SKM-1 (cell line): Measurements from ENCODE around the gene WWC2.

ENCODE experiments used
- DNase-seq: peaks from one replicate; lab custom pipeline; 2025; ENCODE audit not compliant: unreplicated experiment; lab: John Stamatoyannopoulos, UW

Gene WWC2

DNA sequence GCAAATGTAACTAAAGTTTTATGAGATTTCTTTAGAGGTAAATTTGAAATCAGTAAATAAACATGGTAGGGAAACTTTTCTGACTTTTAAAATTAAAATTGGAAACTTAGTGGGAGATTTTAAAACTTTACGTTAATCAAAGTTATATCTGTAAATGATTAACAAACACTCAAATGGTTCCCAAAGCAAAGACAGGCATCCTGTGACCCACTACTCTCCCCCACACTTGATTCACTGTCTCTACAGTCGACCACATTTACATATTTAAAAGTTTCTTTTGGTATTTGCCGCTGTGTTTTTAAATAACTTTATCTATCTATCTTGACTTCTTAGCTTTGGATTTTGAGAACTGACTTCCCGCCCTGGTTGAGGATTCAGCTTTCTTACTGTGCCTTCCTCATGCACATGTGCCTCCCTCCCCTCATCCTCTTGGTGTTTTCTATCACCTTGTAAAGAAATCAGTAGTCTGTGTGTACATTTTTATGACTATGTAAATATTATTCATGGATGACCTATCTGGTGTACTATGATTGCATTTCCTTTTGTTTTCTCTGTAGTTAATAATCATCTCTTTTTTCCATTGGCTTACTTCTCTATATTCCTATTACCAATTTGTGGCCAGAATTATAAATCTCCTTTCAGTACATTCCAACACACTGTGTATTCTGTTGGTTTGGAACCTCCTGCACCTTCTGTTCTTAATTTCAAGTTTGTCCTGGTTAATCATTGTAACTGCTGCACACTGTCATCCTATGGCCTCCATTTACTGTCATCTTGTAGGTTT is 72.6 kb downstream of the WWC2 start:
- DNase-seq = no peak

- DNase-seq = no peak
Observed at GRCh38 chr4:183172881-183173280, 73.8 kb downstream of the WWC2 start.

DNA sequence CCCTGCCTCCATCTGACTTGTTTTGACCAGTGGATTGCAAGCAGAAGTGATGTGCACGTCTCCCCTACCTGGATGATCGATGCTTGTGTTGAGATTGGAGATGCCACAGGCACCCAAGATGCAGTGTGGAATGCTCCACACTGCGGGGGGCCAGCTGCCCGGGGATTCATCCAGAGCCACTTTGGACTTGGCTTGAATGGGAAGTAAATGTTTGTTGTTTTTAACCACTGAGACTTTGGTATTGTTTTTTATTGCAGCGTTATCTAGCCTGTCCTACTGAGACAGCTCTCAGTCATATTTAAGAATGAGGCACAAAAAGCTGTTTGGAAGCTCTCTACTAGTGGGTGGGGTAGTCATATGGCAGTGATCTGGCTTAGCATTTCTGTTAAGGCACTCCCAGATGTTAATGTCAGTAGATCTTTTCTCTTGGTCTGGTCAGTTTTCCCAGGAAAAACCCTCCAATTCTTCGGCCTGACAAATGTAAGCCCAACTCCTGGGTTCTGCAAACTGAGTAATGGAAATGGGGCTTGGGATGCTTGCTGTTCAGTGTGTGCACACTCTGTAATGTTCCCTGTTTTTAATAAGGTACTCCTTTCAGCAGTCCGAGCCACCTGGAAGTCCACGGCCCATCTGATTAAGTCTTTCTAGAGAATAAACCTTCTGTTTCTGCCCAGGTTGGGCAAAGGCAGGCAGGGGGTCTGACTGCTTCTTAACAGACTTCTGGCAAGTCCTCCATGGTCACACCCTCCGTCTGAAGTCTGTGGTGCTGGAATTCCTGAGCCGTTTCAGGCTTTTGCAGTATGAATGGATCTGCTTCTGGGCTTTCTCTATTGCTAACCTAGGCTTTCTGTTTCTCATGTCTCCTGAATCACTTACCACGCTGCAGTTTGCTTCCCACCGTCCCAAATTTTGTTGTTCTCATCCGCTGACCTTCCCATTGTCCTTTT is 74.8 kb downstream of the WWC2 start:
- no peak for DNase-seq

GRCh38 chr4:183175631-183176232 is 76.7 kb downstream of the WWC2 start:
- no peak for DNase-seq

GRCh38 chr4:183177001-183177400 is 77.9 kb downstream of the WWC2 start:
- DNase-seq = no peak

DNA sequence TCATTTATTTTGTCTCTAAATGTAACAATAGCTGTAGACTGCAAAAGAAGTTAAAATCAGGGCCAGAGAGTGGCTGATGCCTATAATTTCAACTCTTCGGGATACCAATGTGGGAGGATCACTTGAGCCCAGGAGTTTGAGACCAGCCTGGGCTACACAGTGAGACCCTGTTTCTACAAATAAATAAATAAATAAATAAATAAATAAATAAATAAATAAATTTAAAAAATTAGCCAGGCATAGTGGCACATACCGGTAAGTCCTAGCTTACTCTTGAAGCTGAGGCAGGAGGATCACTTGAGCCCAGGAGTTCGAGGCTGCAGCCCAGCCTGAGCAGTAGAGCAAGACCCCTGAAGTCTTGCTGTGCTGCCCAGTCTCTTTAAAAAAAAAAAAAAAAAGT is 79.1 kb downstream of the WWC2 start:
- DNase-seq = no peak

GRCh38 chr4:183180096-183180495 is 81.0 kb downstream of the WWC2 start:
- DNase-seq = no peak

DNA sequence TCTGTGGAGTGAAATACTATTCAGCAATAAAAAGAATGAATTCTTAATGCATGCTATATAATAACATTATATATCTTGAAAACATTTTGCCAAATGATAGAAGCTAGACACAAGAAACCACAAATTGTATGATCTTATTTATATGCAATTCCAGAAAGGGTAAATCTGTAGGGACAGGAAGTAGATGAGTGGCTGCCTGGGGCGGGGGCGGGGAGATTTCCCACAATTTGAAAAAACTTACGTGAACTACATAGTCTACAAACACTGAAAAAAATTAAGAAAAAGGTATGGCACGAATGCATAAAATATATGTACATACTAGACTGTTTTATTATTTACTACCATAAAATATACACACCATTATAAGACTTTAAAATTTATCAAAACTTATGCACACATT is 81.6 kb downstream of the WWC2 start:
- DNase-seq = no peak

DNA sequence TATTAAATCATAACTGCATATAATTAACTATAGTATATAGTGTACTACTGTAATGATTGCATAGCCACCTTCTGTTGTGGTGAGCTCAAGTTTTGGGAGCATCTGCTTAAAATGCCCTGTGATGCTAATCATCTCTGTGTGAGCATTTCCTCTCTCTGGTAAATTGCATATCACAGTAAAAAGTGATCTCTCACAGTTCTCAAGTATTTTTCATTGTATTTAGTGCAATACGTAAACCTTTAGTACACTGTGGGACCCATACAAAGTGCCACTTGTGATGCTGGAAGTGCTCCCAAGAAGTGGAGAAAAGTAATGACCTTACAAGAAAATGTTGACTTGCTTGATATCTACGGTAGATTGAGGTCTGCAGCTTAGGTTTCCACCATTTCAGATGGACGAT is 82.0 kb downstream of the WWC2 start:
- DNase-seq = no peak

DNA sequence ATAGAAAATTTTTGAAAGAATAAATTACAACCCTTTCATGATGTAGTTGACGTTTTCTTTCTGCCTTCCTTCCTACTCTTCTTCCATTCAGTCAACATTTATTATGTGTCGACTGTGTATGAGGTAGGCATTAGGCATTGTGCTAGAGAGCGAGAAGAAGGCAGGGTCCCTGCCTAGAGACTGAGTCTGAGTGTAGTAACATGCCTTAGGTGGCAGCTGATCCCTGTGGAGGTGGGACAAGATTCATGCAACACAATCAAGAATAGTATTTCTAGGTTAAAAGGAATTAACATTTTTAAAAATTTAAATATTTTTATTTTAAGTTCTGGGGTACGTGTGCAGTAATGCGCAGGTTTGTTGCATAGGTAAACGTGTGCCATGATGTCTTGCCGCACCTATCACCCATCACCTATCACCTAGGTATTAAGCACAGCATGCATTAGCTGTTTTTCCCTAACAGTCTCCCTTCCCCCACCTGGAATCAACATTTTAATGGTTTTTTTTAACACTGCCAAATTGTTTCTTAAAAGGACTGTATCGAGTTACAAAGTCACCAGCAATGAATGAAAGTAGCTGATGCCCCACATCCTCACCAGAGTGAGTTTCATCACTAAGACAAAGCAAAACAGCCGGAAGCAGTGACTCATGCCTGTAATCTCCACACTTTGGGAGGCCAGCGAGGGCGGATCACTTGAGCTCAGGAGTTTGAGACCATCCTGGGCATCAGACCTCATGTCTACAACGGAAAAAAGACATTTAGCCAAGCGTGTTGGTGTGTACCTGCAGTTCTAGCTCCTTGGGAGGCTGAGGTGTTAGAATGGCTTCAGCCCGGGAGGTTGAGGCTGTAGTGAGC is 84.0 kb downstream of the WWC2 start:
- peak; percentile 52 for DNase-seq

DNA sequence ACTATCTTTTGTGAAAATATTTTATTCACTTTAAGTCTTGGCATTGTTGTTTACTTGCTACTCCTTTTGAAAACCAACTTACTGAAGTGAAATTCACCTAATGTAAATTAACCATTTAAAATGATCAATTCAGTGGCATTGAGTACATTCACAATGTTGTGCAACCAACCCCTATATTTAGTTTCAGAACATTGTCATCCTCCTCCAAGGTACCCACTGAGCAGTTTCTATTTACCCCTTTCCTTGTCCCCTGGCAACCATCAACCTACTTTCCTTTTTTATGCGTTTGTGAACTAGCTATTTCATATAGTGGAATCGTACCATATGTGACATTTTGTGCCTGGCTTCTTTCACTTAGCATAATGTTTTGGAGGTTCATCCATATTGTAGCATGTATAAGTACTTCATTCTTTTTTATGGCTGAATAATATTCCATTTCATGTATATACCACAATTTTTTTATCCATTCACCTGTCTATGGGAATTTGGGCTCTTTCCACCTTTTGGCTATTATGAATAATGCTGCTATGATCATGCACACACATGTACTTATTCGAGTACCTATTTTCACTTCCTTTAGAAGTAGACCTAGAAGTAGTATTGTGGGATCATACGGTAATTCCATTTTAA is 85.0 kb downstream of the WWC2 start:
- DNase-seq = no peak

DNA sequence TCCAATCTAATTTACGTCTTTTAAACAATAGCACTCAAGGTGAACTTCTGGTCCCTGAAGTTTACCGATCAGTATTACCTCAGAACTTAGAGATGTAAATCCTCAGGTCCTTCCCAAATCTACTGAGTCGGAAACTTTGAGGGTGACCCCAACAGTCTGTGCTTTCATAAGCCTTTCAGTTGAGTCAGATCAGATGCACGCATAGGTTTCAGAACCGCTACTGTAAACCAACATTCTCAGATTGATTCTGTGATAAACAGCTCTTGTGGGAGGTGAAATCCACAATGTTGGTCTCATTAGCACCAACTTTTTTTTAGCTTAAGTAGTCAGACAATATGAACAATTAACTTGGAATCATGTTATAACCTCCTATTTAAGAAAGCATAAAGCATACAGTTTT is 86.0 kb downstream of the WWC2 start:
- no peak for DNase-seq

DNA sequence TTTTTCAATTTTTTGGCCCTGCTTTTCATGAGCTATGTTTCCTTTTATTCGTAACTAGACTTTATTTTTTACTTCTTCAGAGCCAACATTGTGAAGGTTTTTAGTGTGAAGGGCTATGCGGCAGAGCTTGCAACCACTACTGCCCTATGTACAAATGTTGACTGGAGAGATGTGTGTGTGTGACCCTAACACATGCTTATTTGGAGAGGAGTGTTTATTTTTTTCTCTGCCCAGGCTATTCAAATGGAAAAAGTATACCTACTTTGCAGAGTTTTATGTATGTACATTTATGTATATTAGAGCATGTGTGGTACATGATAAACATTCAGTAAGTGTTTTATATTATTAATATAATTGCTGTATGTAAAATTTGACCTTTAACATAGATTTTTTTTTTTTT is 86.5 kb downstream of the WWC2 start:
- no peak for DNase-seq

- no peak for DNase-seq
Observed at GRCh38 chr4:183186813-183187212, 87.8 kb downstream of the WWC2 start.

- DNase-seq = no peak
Observed at GRCh38 chr4:183190900-183191527, 92.0 kb downstream of the WWC2 start.

DNA sequence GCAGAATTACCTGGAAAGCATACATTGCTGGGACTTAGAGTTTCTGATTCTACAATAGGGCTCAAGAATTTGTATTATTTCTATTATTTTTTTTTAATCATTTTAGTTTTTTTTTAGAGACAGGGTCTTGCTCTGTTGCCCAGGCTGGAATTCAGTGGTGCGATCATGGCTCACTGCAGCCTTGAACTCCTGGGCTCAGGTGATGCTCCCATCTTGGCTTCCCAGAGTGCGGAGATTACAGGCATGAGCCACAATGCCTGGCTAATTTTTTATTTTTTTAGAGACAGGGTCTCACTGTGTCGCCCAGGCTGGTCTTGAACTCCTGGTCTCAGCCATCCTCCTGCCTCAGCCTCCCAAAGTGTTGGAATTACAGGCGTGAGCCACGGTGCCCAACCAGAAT is 92.6 kb downstream of the WWC2 start:
- no peak for DNase-seq

DNA sequence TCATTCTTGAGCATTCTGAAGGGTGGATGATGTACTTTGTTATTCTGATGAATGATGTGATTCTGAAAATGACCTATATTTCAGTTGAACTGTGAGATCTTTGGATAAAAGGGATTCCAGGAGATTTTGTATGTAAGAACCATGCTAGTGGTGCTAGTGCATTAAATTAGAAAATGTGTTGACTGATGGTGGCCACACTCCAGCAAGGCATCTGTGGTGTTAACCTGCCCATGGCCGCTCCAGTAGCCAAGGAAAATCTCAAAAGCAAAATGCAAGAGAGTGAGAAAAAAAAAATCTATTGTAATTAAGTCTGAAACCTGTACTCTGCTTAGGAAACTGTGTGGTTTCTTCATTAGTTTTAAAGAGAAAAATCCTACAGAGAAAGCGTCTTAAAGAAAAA is 93.5 kb downstream of the WWC2 start:
- no peak for DNase-seq

DNA sequence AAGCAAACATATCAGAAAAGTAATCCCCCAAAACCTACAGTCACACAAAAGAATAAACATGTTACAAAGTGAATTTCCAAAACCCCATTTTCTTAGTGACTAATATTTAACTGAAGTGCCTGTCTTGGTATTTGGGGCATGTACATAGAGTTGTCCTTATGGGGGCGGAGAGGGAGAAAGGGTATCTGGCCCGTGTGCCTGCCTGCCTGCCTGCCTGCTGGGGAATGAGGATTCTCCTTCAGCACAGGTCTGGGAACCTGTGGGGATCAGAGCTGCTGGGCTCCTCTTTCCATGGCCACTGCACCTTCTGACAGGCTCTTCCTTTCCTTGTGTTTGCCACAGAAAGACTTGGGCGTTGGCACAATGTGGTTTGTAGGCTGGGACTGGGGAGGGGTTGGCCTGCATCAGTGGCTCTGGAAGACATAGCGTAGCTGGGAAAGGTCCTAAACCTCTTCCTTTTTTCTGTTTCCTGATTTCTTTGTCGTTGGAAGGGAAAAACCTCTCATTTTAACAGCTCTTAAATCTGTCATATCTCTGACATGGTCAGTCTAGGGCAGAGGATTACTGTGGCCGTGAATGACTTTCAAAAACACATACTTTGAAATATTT is 94.8 kb downstream of the WWC2 start:
- peak; percentile 15 for DNase-seq

DNA sequence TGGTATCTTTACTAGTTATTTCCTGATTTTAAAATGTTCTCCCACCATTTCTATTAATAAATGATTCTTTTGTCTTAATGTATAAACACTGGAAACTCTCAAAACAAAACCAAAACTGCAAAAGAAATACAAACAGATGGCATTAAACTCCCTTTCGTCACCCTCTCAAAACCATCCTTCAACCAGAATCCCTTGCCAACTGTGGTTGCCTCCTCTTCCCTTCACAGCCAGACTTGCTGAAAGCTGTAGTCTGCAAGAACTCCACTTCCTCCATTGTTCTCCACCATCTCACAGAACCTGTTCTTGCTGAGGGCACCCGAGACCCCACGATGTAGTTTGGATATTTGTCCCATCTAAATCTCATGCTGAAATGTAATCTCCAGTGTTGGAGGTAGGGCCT is 96.5 kb downstream of the WWC2 start:
- DNase-seq = no peak

- no peak for DNase-seq
Observed at GRCh38 chr4:183197140-183197539, 98.1 kb downstream of the WWC2 start.
